IPS-18c (cell line): ENCODE measurements around the gene CD93.

Experiments used
- H3K4me3 ChIP-seq: 2 replicates; pipeline ENCODE4 v1.7.0; 2013; ENCODE audit warnings: low read depth, mild to moderate bottlenecking, low read length, moderate library complexity; ENCODE audit not compliant: insufficient read depth
- H3K9me3 ChIP-seq: one replicate; pipeline ENCODE4 v1.6.1; 2013; ENCODE audit warnings: mild to moderate bottlenecking, low read length, moderate library complexity; ENCODE audit not compliant: control insufficient read depth, insufficient read depth

CD93 gene

GRCh38 chr20:23036371-23036770 is 49.8 kb downstream of the CD93 start:
- Histone ChIP-seq H3K9me3 (no peaks in the 10 kb centered on the region), H3K4me3 (no peak overlapping the region)

GRCh38 chr20:23035731-23036130 is 50.4 kb downstream of the CD93 start:
- H3K9me3 ChIP-seq = no peaks in the 10 kb centered on the region
- H3K4me3 ChIP-seq = peak overlapping the region; percentile 46; the same call in 1 of the 2 replicates

GRCh38 chr20:23034721-23035671 is 51.1 kb downstream of the CD93 start, which contains the start of gene SSTR4:
TSS of gene SSTR4 (plus strand) at chr20:23035312. CDS start at chr20:23035484, 172 bp downstream.
- H3K4me3 ChIP-seq = peak within 1 kb of the TSS; percentile 46; the same call in 1 of the 2 replicates
- no peaks in the 10 kb centered on the region for H3K9me3 ChIP-seq

- H3K4me3 ChIP-seq = no peak overlapping the region
- no peaks in the 10 kb centered on the region for H3K9me3 ChIP-seq
Observed at GRCh38 chr20:23033918-23034317, 52.2 kb downstream of the CD93 start.

GRCh38 chr20:23032750-23033078 is 53.4 kb downstream of the CD93 start:
- Histone ChIP-seq H3K9me3 (no peaks in the 10 kb centered on the region), H3K4me3 (no peak overlapping the region)

GRCh38 chr20:23032056-23032749 is 53.9 kb downstream of the CD93 start:
- H3K9me3 ChIP-seq = no peaks in the 10 kb centered on the region
- no peak overlapping the region for H3K4me3 ChIP-seq

- H3K9me3 ChIP-seq = no peaks in the 10 kb centered on the region
- no peak overlapping the region for H3K4me3 ChIP-seq
Observed at GRCh38 chr20:23031346-23031745, 54.8 kb downstream of the CD93 start.
